Measurements from ENCODE around the gene KCNJ1. TPM values are rescaled to one million over a fixed set of nuclear protein-coding genes. Genes with fewer than 3 reads are reported as not detected.
A peak's percentile ranks its signal among the peaks of the same experiment; 100 is the strongest.

KCNJ1 gene
- total RNA-seq, 3 donors from 2014 or later (not counting 1 experiment from before 2014, with no cell fraction given), result not detected

GRCh38 chr11:128845334-128845780, 21.7 kb downstream of the KCNJ1 start:
- Histone ChIP-seq H3K9me3 (ENCODE audit: control insufficient read depth, insufficient read depth, low read length) (no peaks in the 10 kb centered on the region), H3K27me3 (ENCODE audit: control insufficient read depth, insufficient read depth, low read length) (no peaks in the 10 kb centered on the region), H3K4me3 (ENCODE audit: low read length) (no peak overlapping the region), H3K36me3 (ENCODE audit: control insufficient read depth, insufficient read depth, low read length) (no peaks in the 10 kb centered on the region), H3K27ac (ENCODE audit: low read length) (peak overlapping the region; percentile 2), H3K4me1 (ENCODE audit: control insufficient read depth, insufficient read depth, low read length) (peaks cover 27% of the 10 kb centered on the region)
- intact Hi-C loops (cut with micrococcal nuclease), result loop anchor here (5.0 kb wide), 2 partner anchors 673 to 688 kb away; no protein-coding TSS in a partner anchor
- Mint-ChIP-seq H3K9me3 (no peaks in the 10 kb centered on the region), H3K27me3 (ENCODE audit: low read depth in 2 of 2) (no peaks in the 10 kb centered on the region), H3K4me3 (no peak overlapping the region), H3K36me3 (no peaks in the 10 kb centered on the region), H3K27ac (no peak overlapping the region), H3K4me1 (peaks cover 38 to 42% of the 10 kb centered on the region in 2 donors)
- DNase-seq (peak in 1 of 2 donors; percentile 42), ATAC-seq (no peak)
- 19% methylated on average over 2 of the region's 2 CpGs for WGBS (ENCODE audit: insufficient coverage)
- no peak for TF ChIP-seq CTCF (IDR thresholded peaks at IDR 0.05)

- Mint-ChIP-seq H3K36me3 (no peaks in the 10 kb centered on the region), H3K27ac (no peak overlapping the region), H3K27me3 (ENCODE audit: low read depth in 2 of 2) (no peaks in the 10 kb centered on the region), H3K9me3 (no peaks in the 10 kb centered on the region), H3K4me1 (peaks cover 37 to 41% of the 10 kb centered on the region in 2 donors), H3K4me3 (no peak overlapping the region)
- TF ChIP-seq CTCF (IDR thresholded peaks at IDR 0.05), result no peak
- Histone ChIP-seq H3K4me1 (ENCODE audit: control insufficient read depth, insufficient read depth, low read length) (peaks cover 27% of the 10 kb centered on the region), H3K27ac (ENCODE audit: low read length) (no peak overlapping the region), H3K4me3 (ENCODE audit: low read length) (no peak overlapping the region), H3K9me3 (ENCODE audit: control insufficient read depth, insufficient read depth, low read length) (no peaks in the 10 kb centered on the region), H3K27me3 (ENCODE audit: control insufficient read depth, insufficient read depth, low read length) (no peaks in the 10 kb centered on the region), H3K36me3 (ENCODE audit: control insufficient read depth, insufficient read depth, low read length) (no peaks in the 10 kb centered on the region)
- no peak for DNase-seq
- ATAC-seq, result no peak
- intact Hi-C loops (cut with micrococcal nuclease), result no loop called here
- WGBS (ENCODE audit: insufficient coverage), result 92% methylated on average over 1 of the region's 2 CpGs
Measured at GRCh38 chr11:128843198-128843785, 23.8 kb downstream of the KCNJ1 start.

- Mint-ChIP-seq H3K27ac (peak overlapping the region; percentile 82 to 90), H3K27me3 (ENCODE audit: low read depth in 2 of 2) (no peaks in the 10 kb centered on the region), H3K4me1 (peaks cover 52 to 56% of the 10 kb centered on the region in 2 donors), H3K36me3 (no peaks in the 10 kb centered on the region), H3K4me3 (peak overlapping the region; percentile 55), H3K9me3 (peaks cover 0 to 2% of the 10 kb centered on the region in 2 donors)
- peaks cover 37% of the 10 kb centered on the region for H3K4me1 ChIP-seq (ENCODE audit: control insufficient read depth, insufficient read depth, low read length)
- H3K9me3 ChIP-seq (ENCODE audit: control insufficient read depth, insufficient read depth, low read length), result no peaks in the 10 kb centered on the region
- no peaks in the 10 kb centered on the region for H3K36me3 ChIP-seq (ENCODE audit: control insufficient read depth, insufficient read depth, low read length)
- 3% methylated on average over 3 of the region's 7 CpGs for WGBS (ENCODE audit: insufficient coverage)
- H3K27ac ChIP-seq (ENCODE audit: low read length), result peak overlapping the region; percentile 73
- peak; percentile 25 to 32 for DNase-seq
- TF ChIP-seq CTCF (IDR thresholded peaks at IDR 0.05), result no peak
- no peaks in the 10 kb centered on the region for H3K27me3 ChIP-seq (ENCODE audit: control insufficient read depth, insufficient read depth, low read length)
- H3K4me3 ChIP-seq (ENCODE audit: low read length), result no peak overlapping the region
- ATAC-seq, result peak; percentile 64 to 85 (median 76)
- intact Hi-C loops (cut with micrococcal nuclease), result loop anchor here (2.0 kb wide), 1 partner anchor 803 kb away; no protein-coding TSS in a partner anchor
Measured at GRCh38 chr11:128841461-128842072, 25.5 kb downstream of the KCNJ1 start.

Data from natural killer cell (primary cell).